ENCODE results near the gene SLAMF1. TPM values are rescaled to one million over a fixed set of nuclear protein-coding genes. Genes with fewer than 3 reads are reported as not detected.
"Not testable (repeated sequence)": the region's sequence is repeated elsewhere in the genome, so short reads cannot be mapped to it uniquely, and the experiment has no call there.

SLAMF1 gene
- total and polyA plus RNA-seq, 4 donors = not detected

DNA sequence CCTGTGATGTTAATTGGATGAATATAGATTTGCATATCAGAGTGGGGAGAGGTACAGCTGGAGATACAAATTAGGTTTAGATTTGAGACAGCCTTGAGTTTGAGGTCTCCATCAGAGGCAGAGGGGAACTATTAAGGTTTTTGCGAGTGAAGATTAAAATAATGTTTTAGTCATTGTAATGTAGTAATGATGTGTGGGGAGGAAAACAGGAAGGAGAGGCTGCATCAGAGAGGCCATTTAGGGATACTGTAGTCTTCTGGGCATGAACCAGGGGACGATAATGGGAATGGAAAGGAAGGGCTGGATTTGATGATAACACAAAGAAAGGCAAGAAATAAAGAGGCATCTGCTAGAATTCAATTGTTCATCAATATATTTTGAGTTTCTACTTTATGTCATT, 77.0 kb downstream of the SLAMF1 start:
- no peaks in the 10 kb centered on the region for H3K9me3 ChIP-seq (ENCODE audit: control insufficient read depth, insufficient read depth, low read length)
- 92% methylated on average over 1 of the region's 2 CpGs for WGBS (ENCODE audit: insufficient coverage)
- H3K36me3 ChIP-seq (ENCODE audit: control insufficient read depth, insufficient read depth, low read length) = no peaks in the 10 kb centered on the region
- H3K27ac ChIP-seq (ENCODE audit: low read depth, low read length) = no peak overlapping the region
- no peak overlapping the region for H3K4me3 ChIP-seq (ENCODE audit: low read depth, low read length)
- DNase-seq (ENCODE audit: low read depth in 4 of 6, low spot score in 6 of 6) = no peak
- H3K27me3 ChIP-seq (ENCODE audit: control insufficient read depth, insufficient read depth, low read length) = no peaks in the 10 kb centered on the region
- H3K4me1 ChIP-seq (ENCODE audit: control insufficient read depth, insufficient read depth, low read length) = no peaks in the 10 kb centered on the region

DNA sequence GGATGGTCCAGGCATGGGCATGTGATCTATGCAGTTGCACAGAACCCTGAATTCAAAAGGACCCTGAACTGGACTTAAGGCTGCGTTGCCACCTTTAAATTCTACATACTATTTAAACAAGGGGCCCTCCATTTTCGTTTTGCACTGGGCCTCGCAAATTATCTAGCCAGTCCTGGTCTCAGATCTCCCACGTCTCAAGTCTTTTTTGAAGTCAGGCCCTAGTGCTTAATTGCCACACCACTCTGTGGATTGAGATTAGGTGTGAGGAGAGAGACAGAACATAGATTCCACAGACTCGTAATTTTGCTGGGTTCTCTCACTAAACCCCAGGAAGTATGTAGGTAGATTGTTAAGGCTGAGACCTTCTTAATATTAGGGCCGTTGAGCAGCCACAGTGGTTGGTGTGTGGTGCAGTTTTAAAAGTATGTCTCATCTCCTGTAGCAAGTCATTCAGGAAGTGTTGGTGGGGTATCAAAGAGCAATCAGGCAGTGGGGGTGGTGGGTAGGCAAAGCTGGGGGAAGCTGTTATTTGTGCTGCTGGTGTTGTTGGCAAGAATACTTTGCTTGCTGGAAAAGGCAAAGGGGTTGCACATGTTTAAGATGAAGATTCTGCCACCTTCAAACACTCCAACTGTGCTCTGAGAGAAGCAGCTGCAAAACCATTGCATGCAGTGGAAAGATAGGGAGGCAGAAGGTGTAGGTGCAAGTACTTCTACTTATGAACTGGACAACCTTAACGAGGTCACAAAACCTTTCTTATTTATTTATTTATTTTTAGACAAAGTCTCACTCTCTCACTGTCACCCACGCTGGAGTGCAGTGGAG, 78.8 kb downstream of the SLAMF1 start:
- Histone ChIP-seq H3K27me3 (ENCODE audit: control insufficient read depth, insufficient read depth, low read length) (no peaks in the 10 kb centered on the region), H3K9me3 (ENCODE audit: control insufficient read depth, insufficient read depth, low read length) (no peaks in the 10 kb centered on the region), H3K27ac (ENCODE audit: low read depth, low read length) (no peak overlapping the region), H3K36me3 (ENCODE audit: control insufficient read depth, insufficient read depth, low read length) (no peaks in the 10 kb centered on the region), H3K4me3 (ENCODE audit: low read depth, low read length) (no peak overlapping the region), H3K4me1 (ENCODE audit: control insufficient read depth, insufficient read depth, low read length) (no peaks in the 10 kb centered on the region)
- WGBS (ENCODE audit: insufficient coverage) = 74% methylated on average over 4 of the region's 8 CpGs
- DNase-seq (ENCODE audit: low read depth in 4 of 6, low spot score in 6 of 6) = no peak

DNA sequence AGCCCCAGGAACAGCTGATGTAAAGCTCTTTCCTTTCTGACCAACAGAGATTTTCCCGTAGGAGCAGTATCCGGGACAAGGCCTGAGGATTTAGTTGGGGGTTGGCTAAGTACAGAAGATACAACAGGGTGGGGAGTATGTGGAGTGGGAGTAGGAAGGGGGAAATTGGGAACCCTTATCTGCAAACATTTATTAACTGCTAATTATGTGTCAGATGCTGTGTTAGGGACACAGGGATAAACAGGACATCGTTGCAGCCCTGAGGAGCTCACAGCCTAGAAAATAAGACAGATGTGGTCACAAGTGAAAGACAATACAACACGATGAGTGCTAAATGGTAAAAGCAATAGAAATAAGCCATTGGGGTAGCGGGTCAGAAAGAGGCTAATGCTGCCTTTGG, 79.5 kb downstream of the SLAMF1 start:
- WGBS (ENCODE audit: insufficient coverage) = 78% methylated on average over 2 of the region's 5 CpGs

DNA sequence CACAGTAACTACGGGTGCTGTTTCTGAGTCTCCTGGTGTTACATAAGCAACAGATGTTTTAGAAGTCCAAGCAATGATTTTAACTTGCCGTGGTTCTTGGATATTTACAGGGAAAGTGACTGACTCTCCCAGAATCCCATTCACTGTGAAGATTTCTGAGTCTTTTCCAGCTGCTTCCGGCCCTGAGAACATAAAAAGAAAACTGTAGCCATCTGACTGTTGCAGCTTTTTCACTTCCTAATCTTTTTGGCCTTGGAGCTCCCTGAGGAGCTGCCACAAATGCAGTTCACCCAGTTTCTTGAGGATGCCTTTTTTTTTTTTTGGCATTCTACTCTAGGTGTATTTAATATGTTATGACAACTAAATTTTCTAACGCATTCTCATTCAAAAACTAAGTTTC, 81.3 kb downstream of the SLAMF1 start:
- Histone ChIP-seq H3K4me1 (ENCODE audit: control insufficient read depth, insufficient read depth, low read length) (no peaks in the 10 kb centered on the region), H3K36me3 (ENCODE audit: control insufficient read depth, insufficient read depth, low read length) (no peaks in the 10 kb centered on the region), H3K27ac (ENCODE audit: low read depth, low read length) (no peak overlapping the region), H3K27me3 (ENCODE audit: control insufficient read depth, insufficient read depth, low read length) (no peaks in the 10 kb centered on the region), H3K4me3 (ENCODE audit: low read depth, low read length) (no peak overlapping the region), H3K9me3 (ENCODE audit: control insufficient read depth, insufficient read depth, low read length) (no peaks in the 10 kb centered on the region)
- WGBS (ENCODE audit: insufficient coverage) = 89% methylated on average over 2 of the region's 4 CpGs
- no peak for DNase-seq (ENCODE audit: low read depth in 4 of 6, low spot score in 6 of 6)

More for the DNA sequence above, 79.5 kb downstream of the SLAMF1 start:
- Histone ChIP-seq H3K4me3 (ENCODE audit: low read depth, low read length) (no peak overlapping the region), H3K36me3 (ENCODE audit: control insufficient read depth, insufficient read depth, low read length) (no peaks in the 10 kb centered on the region), H3K9me3 (ENCODE audit: control insufficient read depth, insufficient read depth, low read length) (no peaks in the 10 kb centered on the region), H3K4me1 (ENCODE audit: control insufficient read depth, insufficient read depth, low read length) (no peaks in the 10 kb centered on the region), H3K27me3 (ENCODE audit: control insufficient read depth, insufficient read depth, low read length) (no peaks in the 10 kb centered on the region), H3K27ac (ENCODE audit: low read depth, low read length) (no peak overlapping the region)
- no peak for DNase-seq (ENCODE audit: low read depth in 4 of 6, low spot score in 6 of 6)

DNA sequence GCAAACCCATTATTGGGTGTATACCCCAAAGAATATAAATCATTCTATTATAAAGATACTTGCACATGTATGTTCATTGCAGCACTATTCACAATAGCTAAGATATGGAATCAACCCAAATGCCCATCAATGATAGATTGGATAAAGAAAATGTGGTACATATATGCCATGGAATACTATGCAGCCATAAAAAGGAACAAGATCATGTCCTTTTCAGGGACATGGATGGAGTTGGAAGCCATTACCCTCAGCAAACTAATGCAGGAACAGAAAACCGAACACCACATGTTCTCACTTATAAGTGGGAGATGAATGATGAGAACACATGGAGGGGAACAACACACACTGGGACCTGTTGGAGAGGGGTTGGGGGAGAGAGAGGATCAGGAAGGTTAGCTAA, 83.6 kb downstream of the SLAMF1 start:
- H3K27ac ChIP-seq (ENCODE audit: low read depth, low read length); H3K27me3 ChIP-seq (ENCODE audit: control insufficient read depth, insufficient read depth, low read length); DNase-seq (ENCODE audit: low read depth in 4 of 6, low spot score in 6 of 6); H3K4me3 ChIP-seq (ENCODE audit: low read depth, low read length); H3K4me1 ChIP-seq (ENCODE audit: control insufficient read depth, insufficient read depth, low read length); H3K9me3 ChIP-seq (ENCODE audit: control insufficient read depth, insufficient read depth, low read length); H3K36me3 ChIP-seq (ENCODE audit: control insufficient read depth, insufficient read depth, low read length): not testable (repeated sequence)
- no CpG with 5 or more reads among the region's 1 CpG for WGBS (ENCODE audit: insufficient coverage)

DNA sequence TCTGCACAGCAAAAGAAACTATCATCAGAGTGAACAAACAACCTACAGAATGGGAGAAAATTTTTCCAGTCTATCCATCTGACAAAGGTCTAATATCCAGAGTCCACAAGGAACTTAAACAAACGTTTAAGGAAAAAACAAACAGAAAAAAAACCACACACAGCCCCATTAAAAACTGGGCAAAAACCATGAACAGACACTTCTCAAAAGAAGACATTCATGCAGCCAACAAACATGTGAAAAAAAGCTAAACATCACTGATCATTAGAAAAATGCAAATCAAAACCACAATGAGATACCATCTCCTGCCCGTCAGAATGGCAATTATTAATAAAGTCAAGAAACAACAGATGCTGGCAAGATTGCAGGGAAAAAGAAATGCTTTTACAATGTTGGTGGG, 84.1 kb downstream of the SLAMF1 start:
- not testable (repeated sequence) for H3K27me3 ChIP-seq (ENCODE audit: control insufficient read depth, insufficient read depth, low read length); H3K9me3 ChIP-seq (ENCODE audit: control insufficient read depth, insufficient read depth, low read length); DNase-seq (ENCODE audit: low read depth in 4 of 6, low spot score in 6 of 6); H3K36me3 ChIP-seq (ENCODE audit: control insufficient read depth, insufficient read depth, low read length); H3K4me1 ChIP-seq (ENCODE audit: control insufficient read depth, insufficient read depth, low read length); H3K27ac ChIP-seq (ENCODE audit: low read depth, low read length); H3K4me3 ChIP-seq (ENCODE audit: low read depth, low read length)
- no CpG with 5 or more reads among the region's 2 CpGs for WGBS (ENCODE audit: insufficient coverage)

DNA sequence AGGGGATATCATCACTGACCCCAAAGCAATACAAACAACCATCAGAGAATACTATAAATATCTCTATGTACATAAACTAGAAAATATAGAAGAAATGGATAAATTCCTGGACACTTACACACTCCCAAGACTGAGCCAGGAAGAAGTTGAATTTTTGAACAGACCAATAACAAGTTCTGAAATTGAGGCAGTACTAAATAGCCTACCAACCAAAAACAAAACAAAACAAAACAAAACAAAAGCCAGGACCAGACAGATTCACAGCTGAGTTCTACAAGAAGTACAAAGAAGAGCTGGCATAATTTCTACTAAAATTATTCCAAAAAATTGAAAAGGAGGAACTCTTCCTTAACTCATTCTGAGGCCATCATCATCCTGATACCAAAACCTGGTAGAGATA, 86.0 kb downstream of the SLAMF1 start:
- no peak for DNase-seq (ENCODE audit: low read depth in 4 of 6, low spot score in 6 of 6)
- H3K36me3 ChIP-seq (ENCODE audit: control insufficient read depth, insufficient read depth, low read length) = no peaks in the 10 kb centered on the region
- H3K27ac ChIP-seq (ENCODE audit: low read depth, low read length) = no peak overlapping the region
- H3K4me1 ChIP-seq (ENCODE audit: control insufficient read depth, insufficient read depth, low read length) = no peaks in the 10 kb centered on the region
- H3K4me3 ChIP-seq (ENCODE audit: low read depth, low read length) = no peak overlapping the region
- no peaks in the 10 kb centered on the region for H3K27me3 ChIP-seq (ENCODE audit: control insufficient read depth, insufficient read depth, low read length)
- H3K9me3 ChIP-seq (ENCODE audit: control insufficient read depth, insufficient read depth, low read length) = no peaks in the 10 kb centered on the region

DNA sequence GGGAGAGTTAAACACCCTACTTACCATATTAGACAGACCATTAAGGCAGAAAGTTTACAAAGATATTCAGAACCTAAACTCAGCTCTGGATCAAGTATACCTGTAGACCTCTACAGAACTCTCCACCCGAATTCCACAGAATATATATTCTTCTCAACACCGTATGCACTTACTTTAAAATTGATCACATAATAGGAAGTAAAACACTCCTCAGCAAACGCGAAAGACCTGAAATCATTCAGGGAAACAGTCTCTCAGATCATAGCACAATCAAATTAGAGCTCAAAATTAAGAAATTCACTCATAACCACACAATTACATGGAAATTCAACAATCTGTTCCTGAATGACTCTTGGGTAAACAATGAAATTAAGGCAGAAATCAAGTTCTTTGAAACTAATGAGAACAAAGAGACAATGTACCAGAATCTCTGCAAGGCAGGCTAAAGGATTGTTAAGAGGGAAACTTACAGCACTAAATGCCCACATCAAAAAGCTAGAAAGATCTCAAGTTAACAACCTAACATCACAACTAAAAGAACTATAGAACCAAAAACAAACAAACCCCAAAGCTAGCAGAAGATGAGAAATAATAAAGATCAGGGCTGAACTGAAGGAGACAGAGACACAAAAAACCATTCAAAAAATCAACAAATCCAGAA, 86.7 kb downstream of the SLAMF1 start:
- Histone ChIP-seq H3K9me3 (ENCODE audit: control insufficient read depth, insufficient read depth, low read length) (no peaks in the 10 kb centered on the region), H3K27ac (ENCODE audit: low read depth, low read length) (no peak overlapping the region), H3K4me3 (ENCODE audit: low read depth, low read length) (no peak overlapping the region), H3K4me1 (ENCODE audit: control insufficient read depth, insufficient read depth, low read length) (no peaks in the 10 kb centered on the region), H3K36me3 (ENCODE audit: control insufficient read depth, insufficient read depth, low read length) (no peaks in the 10 kb centered on the region), H3K27me3 (ENCODE audit: control insufficient read depth, insufficient read depth, low read length) (no peaks in the 10 kb centered on the region)
- no peak for DNase-seq (ENCODE audit: low read depth in 4 of 6, low spot score in 6 of 6)
- WGBS (ENCODE audit: insufficient coverage) = 40% methylated on average over 1 of the region's 4 CpGs

DNA sequence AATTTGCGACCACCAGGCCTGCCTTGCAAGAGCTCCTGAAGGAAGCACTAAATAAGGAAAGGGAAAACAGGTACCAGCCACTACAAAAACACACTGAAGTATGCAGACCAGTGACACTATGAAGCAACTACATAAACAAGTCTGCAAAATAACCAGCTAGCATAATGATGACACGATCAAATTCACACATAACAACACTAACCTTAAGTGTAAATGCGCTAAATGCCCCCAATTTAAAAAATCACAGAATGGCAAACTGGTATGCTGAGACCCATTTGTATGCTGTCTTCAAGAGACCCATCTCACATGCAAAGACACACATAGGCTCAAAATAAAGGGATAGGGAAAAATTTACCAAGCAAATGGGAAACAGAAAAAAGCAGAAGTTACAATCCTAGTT, 87.4 kb downstream of the SLAMF1 start:
- WGBS (ENCODE audit: insufficient coverage) = 92% methylated on average over 3 of the region's 3 CpGs
- not testable (repeated sequence) for H3K36me3 ChIP-seq (ENCODE audit: control insufficient read depth, insufficient read depth, low read length); H3K4me1 ChIP-seq (ENCODE audit: control insufficient read depth, insufficient read depth, low read length); H3K4me3 ChIP-seq (ENCODE audit: low read depth, low read length); H3K27ac ChIP-seq (ENCODE audit: low read depth, low read length); H3K27me3 ChIP-seq (ENCODE audit: control insufficient read depth, insufficient read depth, low read length); DNase-seq (ENCODE audit: low read depth in 4 of 6, low spot score in 6 of 6); H3K9me3 ChIP-seq (ENCODE audit: control insufficient read depth, insufficient read depth, low read length)
